Measurements from ENCODE around the gene ZNF436.

GRCh38 chr1:23366598-23366997, 3.0 kb downstream of the ZNF436 start:
- no peak for TF ChIP-seq RARB (CRISPR knock-in tag; IDR thresholded peaks at IDR 0.05)
- TF ChIP-seq ZC3H10 (CRISPR knock-in tag; IDR thresholded peaks at IDR 0.05): no peak
- no peak for TF ChIP-seq BACH2 (CRISPR knock-in tag; IDR thresholded peaks at IDR 0.05; ENCODE audit: borderline replicate concordance)
- TF ChIP-seq ARNTL (CRISPR knock-in tag; IDR thresholded peaks at IDR 0.05; ENCODE audit: borderline replicate concordance, low read depth): no peak
- no peak for TF ChIP-seq ZFP30 (CRISPR knock-in tag; IDR thresholded peaks at IDR 0.05)
- no peak for TF ChIP-seq PATZ1 (CRISPR knock-in tag; IDR thresholded peaks at IDR 0.05; ENCODE audit: borderline replicate concordance)
- TF ChIP-seq TOX (CRISPR knock-in tag; IDR thresholded peaks at IDR 0.05; ENCODE audit: borderline replicate concordance): no peak

Data from SK-N-SH treated with all-trans-retinoic acid at 6 μM for 48 hours (cell line).